ENCODE data around the gene IDH3A. TPM values are rescaled to one million over a fixed set of nuclear protein-coding genes. Genes with fewer than 3 reads are reported as not detected.

The IDH3A gene
- total RNA-seq, 2 experiments from 2014 or later: 47.0 to 140 TPM

DNA sequence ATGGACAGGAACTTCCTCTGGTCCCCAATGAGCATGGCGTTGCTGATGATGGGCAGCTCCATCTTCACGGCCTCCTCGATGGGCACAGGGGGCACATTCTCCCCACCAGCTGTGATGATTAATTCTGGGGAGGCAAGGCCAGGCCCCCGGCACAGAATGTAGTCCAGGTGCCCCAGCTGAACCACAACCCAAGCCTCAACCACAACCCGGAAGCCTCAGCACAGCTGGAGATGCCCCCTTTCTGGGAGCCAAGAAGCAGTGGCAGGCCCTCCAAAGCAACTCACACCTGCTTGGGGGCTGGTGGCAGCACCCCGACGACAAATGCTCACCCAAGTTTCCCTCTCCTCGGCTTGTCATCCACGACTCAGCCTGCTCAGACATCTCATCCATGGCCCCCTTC, 25.2 kb downstream of the IDH3A start:
- no peaks in the 10 kb centered on the region for H4K20me1 ChIP-seq (ENCODE audit: insufficient read depth, low read length)
- peak overlapping the region; percentile 18; the same call in 1 of the 2 replicates for H2AFZ ChIP-seq (ENCODE audit: low read length)
- peaks cover 2% of the 10 kb centered on the region; the same call in 1 of the 2 replicates for H3K79me2 ChIP-seq (ENCODE audit: insufficient read depth, low read depth, low read length)
- no peak overlapping the region for H3K4me3 ChIP-seq (ENCODE audit: low read depth, low read length, poor library complexity, severe bottlenecking)
- no peak for TF ChIP-seq EZH2phosphoT487 (IDR thresholded peaks at IDR 0.05; ENCODE audit: borderline replicate concordance, low read depth, low read length)
- peak; percentile 77 for DNase-seq (ENCODE audit: low spot score)
- peak overlapping the region; percentile 51 for H3K27ac ChIP-seq (ENCODE audit: low read depth, low read length, poor library complexity, severe bottlenecking)
- intact Hi-C loops (cut with micrococcal nuclease; ENCODE audit: unreplicated experiment): no loop called here
- no peaks in the 10 kb centered on the region for H3K9me2 ChIP-seq (ENCODE audit: insufficient read depth, low read length)
- peaks cover 40% of the 10 kb centered on the region for H3K36me3 ChIP-seq (ENCODE audit: insufficient read depth, low read length)
- peaks cover 56% of the 10 kb centered on the region for H3K4me1 ChIP-seq (ENCODE audit: insufficient read depth, low read length, poor library complexity, severe bottlenecking)
- BruUV-seq (replicated peaks): no TSS peak
- H3K4me2 ChIP-seq (ENCODE audit: low read length): peak overlapping the region; percentile 51
- ChIA-PET CTCF (ENCODE audit: unreplicated experiment) (interaction anchor here (0.5 to 1.0 kb wide), 2 partner anchors 21 to 1979 kb away, joined by 3 read pairs; no protein-coding TSS in a partner anchor), POLR2A (interaction anchor here (0.6 to 1.6 kb wide), 4 partner anchors 10 to 101 kb away, joined by 3 to 5 read pairs (median 4); no protein-coding TSS in a partner anchor)
- peaks cover 9% of the 10 kb centered on the region; the same call in 1 of the 2 replicates for H3K9me3 ChIP-seq (ENCODE audit: low read length)

- H3K9me2 ChIP-seq (ENCODE audit: insufficient read depth, low read length): no peaks in the 10 kb centered on the region
- intact Hi-C loops (cut with micrococcal nuclease; ENCODE audit: unreplicated experiment): no loop called here
- peaks cover 47% of the 10 kb centered on the region for H3K4me1 ChIP-seq (ENCODE audit: insufficient read depth, low read length, poor library complexity, severe bottlenecking)
- no TSS peak for BruUV-seq (replicated peaks)
- no peaks in the 10 kb centered on the region for H3K79me2 ChIP-seq (ENCODE audit: insufficient read depth, low read depth, low read length)
- POLR2A ChIA-PET: interaction anchor here (0.6 to 1.7 kb wide), 4 partner anchors 9 to 126 kb away, joined by 3 to 4 read pairs (median 4); no protein-coding TSS in a partner anchor
- CTCF ChIA-PET (ENCODE audit: unreplicated experiment): no interaction called here
- peak; percentile 30 for DNase-seq (ENCODE audit: low spot score)
- peak overlapping the region; percentile 51 for H3K27ac ChIP-seq (ENCODE audit: low read depth, low read length, poor library complexity, severe bottlenecking)
- TF ChIP-seq, protein P1, sequence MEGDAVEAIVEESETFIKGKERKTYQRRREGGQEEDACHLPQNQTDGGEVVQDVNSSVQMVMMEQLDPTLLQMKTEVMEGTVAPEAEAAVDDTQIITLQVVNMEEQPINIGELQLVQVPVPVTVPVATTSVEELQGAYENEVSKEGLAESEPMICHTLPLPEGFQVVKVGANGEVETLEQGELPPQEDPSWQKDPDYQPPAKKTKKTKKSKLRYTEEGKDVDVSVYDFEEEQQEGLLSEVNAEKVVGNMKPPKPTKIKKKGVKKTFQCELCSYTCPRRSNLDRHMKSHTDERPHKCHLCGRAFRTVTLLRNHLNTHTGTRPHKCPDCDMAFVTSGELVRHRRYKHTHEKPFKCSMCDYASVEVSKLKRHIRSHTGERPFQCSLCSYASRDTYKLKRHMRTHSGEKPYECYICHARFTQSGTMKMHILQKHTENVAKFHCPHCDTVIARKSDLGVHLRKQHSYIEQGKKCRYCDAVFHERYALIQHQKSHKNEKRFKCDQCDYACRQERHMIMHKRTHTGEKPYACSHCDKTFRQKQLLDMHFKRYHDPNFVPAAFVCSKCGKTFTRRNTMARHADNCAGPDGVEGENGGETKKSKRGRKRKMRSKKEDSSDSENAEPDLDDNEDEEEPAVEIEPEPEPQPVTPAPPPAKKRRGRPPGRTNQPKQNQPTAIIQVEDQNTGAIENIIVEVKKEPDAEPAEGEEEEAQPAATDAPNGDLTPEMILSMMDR (conservative IDR thresholded peaks at IDR 0.05; ENCODE audit: low read length): no peak
- TF ChIP-seq EZH2phosphoT487 (IDR thresholded peaks at IDR 0.05; ENCODE audit: borderline replicate concordance, low read depth, low read length): no peak
- no peak overlapping the region; the same call in 1 of the 2 replicates for H2AFZ ChIP-seq (ENCODE audit: low read length)
- no peaks in the 10 kb centered on the region for H4K20me1 ChIP-seq (ENCODE audit: insufficient read depth, low read length)
- H3K4me2 ChIP-seq (ENCODE audit: low read length): peak overlapping the region; percentile 51
- no peak overlapping the region for H3K4me3 ChIP-seq (ENCODE audit: low read depth, low read length, poor library complexity, severe bottlenecking)
- H3K36me3 ChIP-seq (ENCODE audit: insufficient read depth, low read length): peaks cover 30% of the 10 kb centered on the region
- H3K9me3 ChIP-seq (ENCODE audit: low read length): peaks cover 9% of the 10 kb centered on the region; the same call in 1 of the 2 replicates
These were observed 26.2 kb downstream of the IDH3A start for GRCh38 chr15:78175330-78175729.

- peak; percentile 62 for DNase-seq (ENCODE audit: low spot score)
- TF ChIP-seq EZH2phosphoT487 (IDR thresholded peaks at IDR 0.05; ENCODE audit: borderline replicate concordance, low read depth, low read length): no peak
- TF ChIP-seq, protein P1 (conservative IDR thresholded peaks at IDR 0.05; ENCODE audit: low read length): peak; percentile 84
- intact Hi-C loops (cut with micrococcal nuclease; ENCODE audit: unreplicated experiment): loop anchor here (1.0 kb wide), 3 partner anchors 18 to 64 kb away; partner anchors contain the start of gene CIB2
- Histone ChIP-seq H3K4me1 (ENCODE audit: insufficient read depth, low read length, poor library complexity, severe bottlenecking) (peaks cover 27% of the 10 kb centered on the region), H4K20me1 (ENCODE audit: insufficient read depth, low read length) (no peaks in the 10 kb centered on the region), H2AFZ (ENCODE audit: low read length) (no peak overlapping the region), H3K9me3 (ENCODE audit: low read length) (peaks cover 3% of the 10 kb centered on the region; the same call in 1 of the 2 replicates), H3K36me3 (ENCODE audit: insufficient read depth, low read length) (peaks cover 10% of the 10 kb centered on the region), H3K27ac (ENCODE audit: low read depth, low read length, poor library complexity, severe bottlenecking) (no peak overlapping the region), H3K79me2 (ENCODE audit: insufficient read depth, low read depth, low read length) (no peaks in the 10 kb centered on the region), H3K4me3 (ENCODE audit: low read depth, low read length, poor library complexity, severe bottlenecking) (no peak overlapping the region), H3K4me2 (ENCODE audit: low read length) (no peak overlapping the region), H3K9me2 (ENCODE audit: insufficient read depth, low read length) (no peaks in the 10 kb centered on the region)
- POLR2A ChIA-PET: no interaction called here
- no TSS peak for BruUV-seq (replicated peaks)
- CTCF ChIA-PET (ENCODE audit: unreplicated experiment): interaction anchor here (0.6 to 0.7 kb wide), 2 partner anchors 18 to 397 kb away, joined by 3 read pairs; no protein-coding TSS in a partner anchor
These were observed 28.3 kb downstream of the IDH3A start for GRCh38 chr15:78177447-78177873.
